ENCODE data around the gene EGFR. TPM values are rescaled to one million over a fixed set of nuclear protein-coding genes. Genes with fewer than 3 reads are reported as not detected.

EGFR gene
- total RNA-seq, 1 donor from 2014 or later: 78.3 TPM

DNA sequence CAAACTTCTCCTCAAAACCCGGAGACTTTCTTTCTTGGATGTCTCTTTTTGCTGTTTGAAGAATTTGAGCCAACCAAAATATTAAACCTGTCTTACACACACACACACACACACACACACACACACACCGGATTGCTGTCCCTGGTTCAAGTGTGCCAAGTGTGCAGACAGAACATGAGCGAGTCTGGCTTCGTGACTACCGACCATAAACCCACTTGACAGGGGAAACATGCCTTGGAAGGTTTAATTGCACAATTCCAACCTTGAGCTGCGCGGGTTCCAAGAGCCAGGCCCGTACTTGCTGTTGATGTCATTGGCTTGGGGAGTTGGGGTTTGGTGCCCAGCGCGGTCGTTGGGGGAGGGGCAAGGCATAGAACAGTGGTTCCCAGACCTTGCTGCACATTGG is 1.7 kb downstream of the EGFR start:
- ATAC-seq (peak; percentile 28), DNase-seq (peak; percentile 79)
- intact Hi-C loops (cut with DNase I): no loop called here
- H3K27me3 ChIP-seq: peaks cover 5% of the 10 kb centered on the region
- H3K4me1 ChIP-seq: peaks cover 28% of the 10 kb centered on the region
- peak overlapping the region; percentile 80 for H3K4me3 ChIP-seq
- no peaks in the 10 kb centered on the region for H3K9me3 ChIP-seq
- TF ChIP-seq, protein P1, sequence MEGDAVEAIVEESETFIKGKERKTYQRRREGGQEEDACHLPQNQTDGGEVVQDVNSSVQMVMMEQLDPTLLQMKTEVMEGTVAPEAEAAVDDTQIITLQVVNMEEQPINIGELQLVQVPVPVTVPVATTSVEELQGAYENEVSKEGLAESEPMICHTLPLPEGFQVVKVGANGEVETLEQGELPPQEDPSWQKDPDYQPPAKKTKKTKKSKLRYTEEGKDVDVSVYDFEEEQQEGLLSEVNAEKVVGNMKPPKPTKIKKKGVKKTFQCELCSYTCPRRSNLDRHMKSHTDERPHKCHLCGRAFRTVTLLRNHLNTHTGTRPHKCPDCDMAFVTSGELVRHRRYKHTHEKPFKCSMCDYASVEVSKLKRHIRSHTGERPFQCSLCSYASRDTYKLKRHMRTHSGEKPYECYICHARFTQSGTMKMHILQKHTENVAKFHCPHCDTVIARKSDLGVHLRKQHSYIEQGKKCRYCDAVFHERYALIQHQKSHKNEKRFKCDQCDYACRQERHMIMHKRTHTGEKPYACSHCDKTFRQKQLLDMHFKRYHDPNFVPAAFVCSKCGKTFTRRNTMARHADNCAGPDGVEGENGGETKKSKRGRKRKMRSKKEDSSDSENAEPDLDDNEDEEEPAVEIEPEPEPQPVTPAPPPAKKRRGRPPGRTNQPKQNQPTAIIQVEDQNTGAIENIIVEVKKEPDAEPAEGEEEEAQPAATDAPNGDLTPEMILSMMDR (IDR thresholded peaks at IDR 0.05): no peak
- H3K36me3 ChIP-seq: no peaks in the 10 kb centered on the region
- peak overlapping the region; percentile 93 for H3K27ac ChIP-seq

DNA sequence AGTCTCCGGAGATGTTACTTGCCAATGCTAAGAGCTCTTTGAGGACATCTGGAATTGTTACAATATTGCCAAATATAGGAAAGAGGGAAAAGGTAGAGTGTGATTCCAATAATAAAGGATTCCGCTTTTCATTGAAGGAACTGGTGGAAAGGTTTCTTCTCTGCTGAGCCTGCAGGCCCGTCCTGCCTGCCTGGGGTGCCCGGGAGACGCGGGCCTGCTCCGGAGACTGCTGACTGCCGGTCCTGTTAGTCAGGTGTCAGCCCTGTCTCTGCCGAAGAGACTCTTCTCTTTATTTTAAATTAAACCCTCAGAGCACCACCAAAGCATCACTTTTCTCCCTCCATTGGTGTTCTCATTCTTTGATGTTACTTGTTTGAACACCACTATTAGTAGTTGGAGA is 2.2 kb downstream of the EGFR start:
- intact Hi-C loops (cut with DNase I): no loop called here
- Histone ChIP-seq H3K9me3 (no peaks in the 10 kb centered on the region), H3K4me1 (peaks cover 33% of the 10 kb centered on the region), H3K27me3 (peaks cover 5% of the 10 kb centered on the region), H3K4me3 (peak overlapping the region; percentile 80), H3K36me3 (no peaks in the 10 kb centered on the region), H3K27ac (peak overlapping the region; percentile 13)
- TF ChIP-seq, protein P1 (IDR thresholded peaks at IDR 0.05): no peak
- DNase-seq (no peak), ATAC-seq (no peak)

DNA sequence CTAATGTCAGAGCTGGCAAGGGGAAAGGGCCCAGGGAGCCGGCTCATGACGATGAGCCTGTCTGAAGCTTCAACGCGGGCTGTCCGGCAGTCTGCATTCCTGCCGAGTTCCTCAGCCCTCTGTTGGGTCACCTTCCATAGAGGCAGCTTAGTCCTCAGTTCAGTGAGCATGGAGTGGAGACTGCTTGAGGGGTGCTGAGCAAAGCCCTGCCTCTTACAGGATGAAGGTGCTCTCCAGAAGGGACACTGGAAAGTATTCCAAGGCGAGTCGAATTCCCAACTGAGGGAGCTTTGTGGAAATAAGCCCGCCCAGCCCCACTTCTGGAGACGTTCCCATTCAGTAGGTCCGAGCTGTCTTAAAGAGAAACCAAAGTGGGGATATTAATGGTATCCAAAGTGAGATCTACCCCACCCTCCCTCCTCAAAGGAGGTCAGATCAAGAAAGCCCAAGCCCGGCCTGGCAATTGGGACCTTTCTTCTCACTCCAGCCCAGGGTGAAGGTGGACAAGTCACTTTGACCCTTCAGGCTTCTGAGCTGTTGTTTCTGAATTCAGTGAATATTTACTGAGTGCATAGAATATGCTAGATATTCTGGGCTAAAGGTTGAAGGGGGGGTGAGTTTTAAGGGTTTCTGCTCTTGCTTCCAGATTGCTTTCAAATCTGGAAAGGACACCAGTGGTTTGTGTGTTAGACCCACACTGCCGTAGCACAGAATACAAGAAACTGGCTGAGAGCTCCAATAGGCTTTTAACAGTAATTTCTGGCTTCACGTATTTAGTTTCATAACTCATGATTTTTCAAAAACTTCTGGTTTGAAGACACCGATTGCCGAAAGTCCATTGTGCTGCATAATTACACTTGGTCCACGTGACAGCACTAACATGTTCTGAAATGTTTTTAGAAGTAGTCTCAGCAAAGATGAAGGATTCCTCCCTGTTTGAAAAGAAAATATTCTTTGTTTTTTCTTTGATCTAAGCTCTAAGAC is 3.5 kb downstream of the EGFR start:
- Histone ChIP-seq H3K27ac (peak overlapping the region; percentile 13), H3K36me3 (no peaks in the 10 kb centered on the region), H3K9me3 (no peaks in the 10 kb centered on the region), H3K27me3 (peaks cover 5% of the 10 kb centered on the region), H3K4me3 (peak overlapping the region; percentile 80), H3K4me1 (peaks cover 44% of the 10 kb centered on the region)
- intact Hi-C loops (cut with DNase I): no loop called here
- DNase-seq (no peak), ATAC-seq (no peak)
- TF ChIP-seq, protein P1 (IDR thresholded peaks at IDR 0.05): no peak

DNA sequence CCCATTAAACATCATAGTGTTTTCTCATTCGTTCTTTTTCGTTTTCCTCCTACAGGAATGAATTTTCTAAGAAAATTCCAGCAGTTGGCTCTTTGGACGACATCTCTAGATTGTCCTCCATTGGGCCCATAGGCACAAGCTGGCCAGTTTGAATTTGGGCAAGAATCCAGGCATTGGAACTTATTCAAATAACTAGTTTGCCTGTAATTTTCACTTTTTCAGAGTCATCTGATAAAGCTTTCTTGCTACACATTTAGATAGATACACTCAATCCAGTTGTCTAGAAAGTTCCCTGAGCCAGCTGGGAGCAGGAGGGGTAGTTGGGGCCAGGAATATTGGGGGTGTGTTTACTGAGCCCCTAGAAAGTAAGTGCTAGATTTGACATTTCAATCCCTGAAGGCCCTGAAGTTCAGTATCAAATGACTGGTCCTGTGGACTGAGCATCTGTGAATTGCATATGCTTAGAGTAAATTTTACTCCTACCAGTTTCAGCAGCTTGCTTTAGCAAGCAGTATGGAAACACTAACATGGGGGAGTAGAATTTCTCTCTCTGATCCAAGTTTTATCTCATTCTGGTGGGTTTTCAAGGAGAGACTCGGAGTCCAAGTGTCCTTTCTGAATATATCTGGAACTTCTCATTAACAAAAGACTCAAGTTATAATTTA is 5.2 kb downstream of the EGFR start:
- peaks cover 5% of the 10 kb centered on the region for H3K27me3 ChIP-seq
- intact Hi-C loops (cut with DNase I): no loop called here

DNA sequence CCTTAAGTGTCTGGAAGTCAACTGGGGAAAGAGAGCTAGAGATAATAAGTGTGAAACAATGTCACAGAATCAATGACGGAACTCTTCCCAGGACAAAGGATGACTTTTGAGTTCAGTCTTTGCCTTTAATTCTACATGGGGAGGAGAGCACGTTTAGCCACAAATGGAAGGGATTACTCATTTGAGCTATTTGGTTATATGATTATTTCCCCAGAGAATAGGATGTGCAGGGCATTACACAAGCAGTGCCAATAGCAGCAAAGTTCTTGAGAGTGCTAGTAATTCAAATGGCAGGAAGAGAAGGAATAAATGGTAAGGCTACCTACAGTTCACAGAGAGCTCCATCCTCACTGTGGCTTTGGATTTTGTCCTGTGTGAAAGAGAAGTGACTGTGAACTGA is 6.0 kb downstream of the EGFR start:
- intact Hi-C loops (cut with DNase I): no loop called here
- peaks cover 2% of the 10 kb centered on the region for H3K27me3 ChIP-seq
- no peak for ATAC-seq
- no peak overlapping the region for H3K4me3 ChIP-seq
- DNase-seq: no peak
- peaks cover 37% of the 10 kb centered on the region for H3K4me1 ChIP-seq
- H3K9me3 ChIP-seq: no peaks in the 10 kb centered on the region
- H3K27ac ChIP-seq: no peak overlapping the region
- H3K36me3 ChIP-seq: no peaks in the 10 kb centered on the region
- TF ChIP-seq, protein P1 (IDR thresholded peaks at IDR 0.05): no peak

More for the DNA sequence above, 5.2 kb downstream of the EGFR start:
- Histone ChIP-seq H3K27ac (no peak overlapping the region), H3K4me3 (no peak overlapping the region), H3K36me3 (no peaks in the 10 kb centered on the region), H3K4me1 (peaks cover 37% of the 10 kb centered on the region), H3K9me3 (no peaks in the 10 kb centered on the region)
- DNase-seq (no peak), ATAC-seq (no peak)
- TF ChIP-seq, protein P1 (IDR thresholded peaks at IDR 0.05): no peak
